GM21381 (cell line): ENCODE measurements around the gene HES6.

ENCODE experiments used
- ATAC-seq: cut with Tn5 transposase; IDR thresholded peaks from one replicate; pipeline ENCODE4 v1.9.1; 2021; ENCODE audit warnings: mild to moderate bottlenecking, moderate library complexity; ENCODE audit not compliant: unreplicated experiment

The HES6 gene

DNA sequence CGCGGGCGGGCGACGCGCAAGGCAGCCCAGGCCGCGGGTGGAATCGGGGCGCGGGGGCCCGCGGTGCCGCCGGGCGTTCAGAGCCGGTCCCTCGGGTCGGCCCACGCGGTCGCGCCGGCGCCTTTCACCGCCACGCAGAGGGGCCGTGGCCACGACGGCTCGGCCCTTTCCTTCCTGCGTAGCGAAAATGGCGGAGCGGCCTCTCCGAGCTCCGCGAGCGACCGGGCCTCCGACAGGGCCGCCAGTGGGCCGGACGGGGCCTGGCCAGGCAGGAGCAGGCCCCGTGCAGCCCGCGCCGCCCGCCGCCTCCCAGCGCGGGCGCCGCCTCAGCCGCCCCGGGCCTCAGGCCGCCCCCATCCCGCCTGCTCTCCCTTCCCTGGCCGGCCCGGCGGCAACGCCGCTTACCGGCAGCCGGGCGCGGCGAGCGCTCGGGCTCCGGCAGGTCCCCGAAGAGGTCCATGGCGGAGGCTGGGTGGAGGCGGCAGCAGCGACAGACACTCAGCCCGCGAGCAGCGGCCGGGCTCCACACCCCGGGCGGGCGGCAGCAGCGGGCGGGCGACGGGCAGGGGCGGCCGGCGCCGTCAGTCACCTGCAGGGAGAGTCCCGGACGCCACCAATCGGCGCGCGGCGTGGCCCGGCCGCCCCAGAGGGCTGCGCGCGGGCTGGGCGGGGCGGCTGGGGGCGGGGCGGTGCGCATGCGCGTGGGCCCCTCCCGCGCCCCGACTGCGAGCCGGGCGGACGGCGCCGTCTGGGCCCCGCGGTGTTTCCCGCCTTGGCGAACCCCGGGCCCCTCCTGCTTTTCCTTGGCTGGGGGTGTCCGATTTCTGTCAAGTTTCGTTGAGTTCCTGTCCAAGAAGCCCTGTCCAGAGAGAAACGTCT, 36.5 kb downstream of the HES6 start, which contains the start of gene ILKAP:
ILKAP (minus strand) TSS at position 602 of the 879 bp plus-strand sequence; CDS start at position 460, 142 bp downstream.
- ATAC-seq: peak; percentile 95

DNA sequence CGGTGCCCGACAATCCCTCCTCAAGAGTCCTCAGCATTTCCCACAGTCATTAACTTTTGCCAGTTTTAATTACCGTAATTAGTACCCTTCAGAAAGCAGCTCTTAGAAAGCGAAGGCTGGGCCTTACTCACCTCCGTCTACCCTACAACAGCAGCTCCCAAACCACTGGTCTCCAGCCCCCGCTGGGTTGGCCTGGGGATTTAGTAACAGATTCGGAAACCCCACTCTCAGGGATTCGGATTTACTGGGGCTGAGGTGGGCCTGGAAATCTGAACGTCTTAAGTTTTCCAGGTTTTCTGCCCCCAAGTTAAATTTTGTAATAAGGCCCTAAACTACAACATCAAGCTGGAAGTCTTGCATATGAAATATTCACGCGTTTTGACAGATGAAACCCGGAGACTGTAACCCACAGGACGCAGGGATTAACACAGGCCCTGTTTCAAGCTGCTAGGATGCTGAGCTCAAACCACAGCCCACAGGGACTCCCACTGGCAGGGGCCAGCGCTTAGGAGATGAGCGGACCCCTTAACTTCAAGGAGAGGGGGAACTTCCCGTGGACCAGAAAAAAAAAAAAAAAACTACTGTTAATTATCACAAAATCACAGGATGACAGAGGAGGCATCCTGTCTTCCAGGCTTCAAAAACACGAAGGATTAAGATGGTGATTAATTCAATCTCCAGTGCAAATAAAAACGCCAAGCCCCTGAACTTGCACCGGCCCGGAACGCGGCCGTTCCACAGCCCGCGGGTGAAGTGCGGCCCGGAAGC, 37.3 kb downstream of the HES6 start:
- no peak for ATAC-seq

DNA sequence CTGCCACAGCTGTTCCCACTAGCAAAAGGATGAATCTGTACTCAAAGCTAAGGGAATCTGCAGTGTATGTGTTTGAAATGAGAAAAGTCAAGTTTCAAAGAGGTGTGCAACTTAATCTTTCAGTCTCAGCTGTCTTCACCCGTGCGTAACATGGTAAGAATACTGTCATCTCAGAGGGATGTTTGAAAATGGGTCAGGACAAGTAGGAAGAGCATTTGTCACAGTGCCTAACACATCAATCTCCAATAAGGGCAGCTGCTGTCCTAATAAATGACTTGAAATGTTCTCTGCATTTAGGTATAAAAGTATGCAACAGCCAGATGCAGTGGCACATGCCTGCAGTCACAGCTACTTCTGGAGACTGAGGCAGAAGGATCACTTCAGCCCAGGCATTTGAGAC, 49.4 kb downstream of the HES6 start:
- no peak for ATAC-seq
